ENCODE results near the gene FBXW9.

DNA sequence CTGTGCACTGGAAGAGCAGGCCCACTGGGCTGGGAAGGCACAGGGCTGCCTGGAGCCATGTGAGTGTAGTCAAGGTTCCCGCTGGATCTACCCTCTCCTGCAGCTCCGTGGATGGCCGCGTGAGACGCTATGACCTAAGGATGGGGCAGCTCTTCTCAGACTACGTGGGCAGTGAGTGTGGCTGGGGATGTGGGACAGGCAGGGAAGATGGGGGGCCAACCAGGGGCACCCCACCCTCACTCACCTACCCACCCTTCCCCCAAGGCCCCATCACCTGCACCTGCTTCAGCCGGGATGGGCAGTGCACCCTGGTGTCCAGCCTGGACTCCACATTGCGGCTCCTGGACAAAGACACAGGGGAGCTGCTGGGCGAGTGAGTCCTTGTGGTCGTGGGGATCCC lies 23.7 kb downstream of the FBXW9 start:
- TF ChIP-seq CTCF (CRISPR knock-in tag; IDR thresholded peaks at IDR 0.05), result no peak
- TF ChIP-seq ZBTB2 (CRISPR knock-in tag; IDR thresholded peaks at IDR 0.05; ENCODE audit: low read depth), result no peak
- TF ChIP-seq, protein P1, sequence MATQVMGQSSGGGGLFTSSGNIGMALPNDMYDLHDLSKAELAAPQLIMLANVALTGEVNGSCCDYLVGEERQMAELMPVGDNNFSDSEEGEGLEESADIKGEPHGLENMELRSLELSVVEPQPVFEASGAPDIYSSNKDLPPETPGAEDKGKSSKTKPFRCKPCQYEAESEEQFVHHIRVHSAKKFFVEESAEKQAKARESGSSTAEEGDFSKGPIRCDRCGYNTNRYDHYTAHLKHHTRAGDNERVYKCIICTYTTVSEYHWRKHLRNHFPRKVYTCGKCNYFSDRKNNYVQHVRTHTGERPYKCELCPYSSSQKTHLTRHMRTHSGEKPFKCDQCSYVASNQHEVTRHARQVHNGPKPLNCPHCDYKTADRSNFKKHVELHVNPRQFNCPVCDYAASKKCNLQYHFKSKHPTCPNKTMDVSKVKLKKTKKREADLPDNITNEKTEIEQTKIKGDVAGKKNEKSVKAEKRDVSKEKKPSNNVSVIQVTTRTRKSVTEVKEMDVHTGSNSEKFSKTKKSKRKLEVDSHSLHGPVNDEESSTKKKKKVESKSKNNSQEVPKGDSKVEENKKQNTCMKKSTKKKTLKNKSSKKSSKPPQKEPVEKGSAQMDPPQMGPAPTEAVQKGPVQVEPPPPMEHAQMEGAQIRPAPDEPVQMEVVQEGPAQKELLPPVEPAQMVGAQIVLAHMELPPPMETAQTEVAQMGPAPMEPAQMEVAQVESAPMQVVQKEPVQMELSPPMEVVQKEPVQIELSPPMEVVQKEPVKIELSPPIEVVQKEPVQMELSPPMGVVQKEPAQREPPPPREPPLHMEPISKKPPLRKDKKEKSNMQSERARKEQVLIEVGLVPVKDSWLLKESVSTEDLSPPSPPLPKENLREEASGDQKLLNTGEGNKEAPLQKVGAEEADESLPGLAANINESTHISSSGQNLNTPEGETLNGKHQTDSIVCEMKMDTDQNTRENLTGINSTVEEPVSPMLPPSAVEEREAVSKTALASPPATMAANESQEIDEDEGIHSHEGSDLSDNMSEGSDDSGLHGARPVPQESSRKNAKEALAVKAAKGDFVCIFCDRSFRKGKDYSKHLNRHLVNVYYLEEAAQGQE (IDR thresholded peaks at IDR 0.05; ENCODE audit: borderline replicate concordance in 1 of 2, low read depth in 1 of 2, low read length in 2 of 2), result no peak
- TF ChIP-seq USF2 (IDR thresholded peaks at IDR 0.05; ENCODE audit: low read depth, low read length), result no peak
- no peak for TF ChIP-seq USF2 (CRISPR knock-in tag; IDR thresholded peaks at IDR 0.05; ENCODE audit: borderline replicate concordance)
